ENCODE results near the gene CHAT.

DNA sequence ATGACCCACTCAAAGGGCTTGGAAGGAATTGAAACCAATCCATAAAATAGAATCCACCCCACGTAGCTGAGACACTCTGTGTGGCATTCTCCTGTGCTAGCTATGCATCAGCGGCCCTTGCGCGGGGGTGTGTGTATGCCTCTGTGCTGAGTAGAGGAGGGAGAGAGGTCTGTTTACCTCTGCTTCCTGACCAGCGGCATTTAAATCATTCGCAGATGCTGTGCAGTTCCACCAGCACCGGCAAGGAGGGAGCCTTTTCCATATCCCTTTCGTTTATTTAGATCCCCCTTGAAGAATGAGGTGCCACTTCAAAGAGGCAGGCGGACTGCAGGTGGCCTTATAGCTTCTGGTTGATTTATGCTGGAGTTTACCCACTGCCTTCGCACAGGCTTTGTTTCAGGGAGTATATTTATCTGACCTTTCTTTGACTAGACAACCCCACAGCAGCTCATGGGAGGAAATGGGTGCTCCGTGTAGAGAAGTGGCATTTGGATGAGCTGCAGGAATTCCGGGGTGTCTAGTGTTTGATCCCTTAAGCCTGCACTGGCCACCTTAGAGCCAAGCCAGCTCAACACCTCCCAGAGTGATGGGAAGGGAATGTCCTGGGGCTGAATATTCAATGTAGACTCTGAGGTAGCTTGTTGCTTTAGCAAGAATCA lies 77.0 kb downstream of the CHAT start:
- TF ChIP-seq CTCF (IDR thresholded peaks at IDR 0.05 in 4 of 5, conservative IDR thresholded peaks at IDR 0.05 in 1 of 5) (no peak), POLR2A (IDR thresholded peaks at IDR 0.05) (no peak)

Data from gastrocnemius medialis (tissue), 4 donors.